Right kidney (tissue), 1 donor: ENCODE results near the gene BRF1.

Experiments
- DNase-seq: peaks from one replicate; pipeline ENCODE4 v3.0.0-alpha.2; 2016

BRF1 gene

GRCh38 chr14:105195051-105195450 lies 105.8 kb downstream of the BRF1 start:
- no peak for DNase-seq

- no peak for DNase-seq
Measured at GRCh38 chr14:105193916-105194782, 106.7 kb downstream of the BRF1 start.

- no peak for DNase-seq
Measured at GRCh38 chr14:105192866-105193731, 107.7 kb downstream of the BRF1 start.

DNA sequence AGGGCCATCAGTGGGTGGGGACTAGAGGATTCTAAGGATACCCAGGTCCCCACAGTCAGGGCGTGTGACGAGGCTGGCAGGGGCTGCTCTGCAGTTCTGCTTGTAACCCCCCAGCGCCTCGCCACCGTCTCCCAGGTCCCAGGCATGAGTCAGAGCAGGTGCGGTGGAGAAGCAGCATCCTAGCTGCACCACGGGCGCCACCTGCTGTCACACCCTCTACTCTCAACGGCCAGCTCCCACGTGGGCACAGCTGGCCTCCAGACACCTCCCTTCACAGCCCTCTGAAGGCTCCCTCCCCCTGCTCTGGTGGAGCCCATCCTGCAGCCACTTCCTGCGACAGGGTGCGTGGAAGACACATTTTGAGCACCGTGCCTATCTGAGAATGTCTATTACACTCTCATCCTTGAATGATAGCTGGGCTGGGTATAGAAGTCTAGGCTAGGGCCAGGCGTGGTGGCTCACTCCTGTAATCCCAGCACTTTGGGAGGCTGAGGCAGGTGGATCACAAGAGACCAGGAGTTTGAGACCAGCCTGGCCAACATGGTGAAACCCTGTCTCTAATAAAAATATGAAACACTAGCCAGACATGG lies 112.8 kb downstream of the BRF1 start:
- no peak for DNase-seq

- no peak for DNase-seq
Measured at GRCh38 chr14:105187116-105187515, 113.7 kb downstream of the BRF1 start.

DNA sequence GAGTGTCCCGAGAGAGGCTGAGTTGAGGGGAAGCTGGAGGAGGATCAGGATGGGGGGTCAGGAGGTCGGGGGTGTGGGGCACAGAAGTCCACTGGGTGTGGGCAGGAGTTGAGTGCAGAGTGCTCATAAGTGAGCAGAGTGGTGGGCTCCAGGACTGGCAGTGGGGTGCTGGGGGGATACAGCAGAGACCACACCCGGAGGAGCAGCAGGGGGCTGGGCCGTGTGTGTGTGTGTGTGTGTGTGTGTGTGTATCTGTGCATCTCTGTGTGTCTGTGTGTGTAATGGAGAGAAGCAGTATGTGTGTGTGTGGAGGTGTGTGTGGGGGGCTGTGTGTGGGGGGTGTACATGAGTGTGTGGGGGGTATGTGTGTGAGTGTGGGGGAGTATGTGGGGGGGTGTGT lies 114.8 kb downstream of the BRF1 start:
- DNase-seq, result no peak

GRCh38 chr14:105185001-105185400 lies 115.8 kb downstream of the BRF1 start:
- no peak for DNase-seq

GRCh38 chr14:105184461-105184860 lies 116.3 kb downstream of the BRF1 start:
- no peak for DNase-seq

GRCh38 chr14:105182296-105183020 lies 118.3 kb downstream of the BRF1 start:
- no peak for DNase-seq

GRCh38 chr14:105181549-105182295 lies 119.1 kb downstream of the BRF1 start:
- no peak for DNase-seq

DNA sequence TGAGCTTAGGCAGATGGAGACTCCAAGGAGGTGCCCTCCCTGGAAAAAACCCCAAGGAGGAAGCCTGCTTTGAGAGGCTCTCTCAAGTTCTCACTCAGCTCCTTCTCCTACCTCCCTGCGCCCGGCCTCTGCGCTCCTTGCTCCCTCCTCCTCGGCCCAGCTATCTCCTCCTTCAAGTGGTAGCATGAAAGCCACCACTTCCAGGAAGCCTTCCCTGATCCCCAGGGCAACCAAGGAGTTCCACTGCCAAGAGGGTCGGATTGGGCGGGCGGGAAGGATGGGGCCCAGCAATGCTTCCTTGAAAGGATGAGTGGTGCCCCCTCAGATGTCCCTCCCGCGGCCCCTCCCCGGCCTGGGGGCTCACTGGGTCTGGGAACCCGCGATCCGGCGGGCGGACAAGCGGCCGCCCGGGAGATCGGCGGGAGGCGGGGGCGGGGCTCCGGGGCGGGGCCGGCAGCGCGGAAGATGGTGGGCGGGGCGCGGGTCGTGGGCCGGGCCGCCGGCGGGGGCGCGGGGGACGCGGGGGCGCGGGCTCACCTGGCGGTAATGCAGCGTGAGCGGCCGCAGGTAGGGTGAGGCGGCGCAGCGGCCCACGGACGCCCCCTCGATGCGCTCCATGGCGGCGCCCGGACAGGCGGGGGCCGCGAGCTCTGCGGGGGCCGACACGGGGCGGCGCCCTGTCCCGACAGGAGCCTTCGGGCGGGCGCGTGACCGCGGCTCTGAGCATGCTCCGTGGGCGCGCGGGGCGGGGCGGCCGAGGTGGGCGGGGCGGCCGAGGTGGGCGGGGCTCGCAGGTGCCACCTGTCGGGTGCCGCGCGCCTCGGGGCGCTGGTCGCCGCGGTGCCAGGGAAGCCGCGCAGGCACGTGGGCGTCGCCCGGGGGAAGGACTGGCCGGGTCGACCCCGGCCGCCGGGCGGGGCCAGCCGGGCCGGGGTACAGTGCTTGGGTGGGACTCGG lies 119.9 kb downstream of the BRF1 start, which contains the start of gene NUDT14:
Gene NUDT14, minus strand, starts transcription at position 721 of the 957 bp plus-strand sequence. Its CDS starts 103 bp downstream, at position 618.
- DNase-seq, result no peak

DNA sequence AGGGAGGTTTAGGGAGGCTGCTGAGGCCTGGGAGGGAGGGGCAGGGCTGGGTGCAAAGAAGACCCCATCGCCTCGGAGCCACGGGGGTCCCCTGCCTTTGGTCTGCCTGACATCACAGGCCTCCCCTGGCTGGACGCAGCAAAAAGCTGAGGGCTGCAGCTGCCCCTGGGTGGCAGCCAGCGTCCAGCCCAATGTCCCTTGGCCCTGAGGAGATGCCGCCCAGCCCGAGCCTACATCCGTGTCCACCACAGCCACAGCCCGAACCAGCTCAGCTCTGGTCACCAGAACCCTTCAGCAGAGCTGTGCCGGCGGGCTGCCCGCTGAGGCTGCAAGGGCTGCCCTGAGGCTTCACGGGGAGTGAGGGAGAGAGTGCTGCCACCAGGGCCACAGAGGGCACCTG lies 121.6 kb downstream of the BRF1 start:
- no peak for DNase-seq

GRCh38 chr14:105178868-105179140 lies 122.0 kb downstream of the BRF1 start:
- no peak for DNase-seq

DNA sequence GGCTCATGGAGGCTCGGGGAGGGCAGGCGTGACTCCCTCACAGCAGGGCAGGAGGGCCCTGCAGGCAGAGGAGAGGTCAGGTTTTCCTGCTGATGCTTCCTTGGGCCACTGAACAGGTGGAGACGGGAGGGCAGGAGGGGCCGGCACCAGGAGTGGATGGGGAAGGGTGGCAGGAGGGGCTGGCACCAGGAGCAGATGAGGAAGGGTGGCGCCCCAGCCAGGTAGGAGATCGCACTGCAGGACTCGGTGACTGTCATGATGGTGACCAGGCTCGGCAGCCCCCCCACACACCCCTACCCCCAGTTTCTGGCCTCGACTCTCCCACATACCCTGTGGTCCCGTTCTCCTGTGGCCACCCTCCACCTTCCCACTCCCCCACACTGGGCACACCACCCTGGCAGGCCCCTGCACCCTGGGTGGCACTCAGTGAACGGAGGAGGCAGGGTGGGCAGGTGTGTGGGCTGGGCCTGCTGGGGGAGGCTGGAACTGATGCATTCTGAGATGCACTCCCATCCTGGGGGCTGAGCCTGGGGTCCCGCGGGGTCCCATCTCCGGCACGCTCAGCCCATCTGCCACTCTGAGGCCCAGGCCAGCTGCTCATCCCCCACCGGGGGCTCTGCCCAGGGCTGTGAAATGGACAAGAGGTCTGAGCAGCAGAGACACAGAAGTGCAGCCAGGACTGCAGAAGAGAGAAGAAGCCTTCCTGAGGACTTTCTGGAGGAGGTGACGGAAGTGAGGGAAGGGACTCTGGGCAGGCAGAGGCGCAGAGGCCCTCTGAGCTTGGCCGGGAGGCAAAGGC lies 122.5 kb downstream of the BRF1 start:
- no peak for DNase-seq

DNA sequence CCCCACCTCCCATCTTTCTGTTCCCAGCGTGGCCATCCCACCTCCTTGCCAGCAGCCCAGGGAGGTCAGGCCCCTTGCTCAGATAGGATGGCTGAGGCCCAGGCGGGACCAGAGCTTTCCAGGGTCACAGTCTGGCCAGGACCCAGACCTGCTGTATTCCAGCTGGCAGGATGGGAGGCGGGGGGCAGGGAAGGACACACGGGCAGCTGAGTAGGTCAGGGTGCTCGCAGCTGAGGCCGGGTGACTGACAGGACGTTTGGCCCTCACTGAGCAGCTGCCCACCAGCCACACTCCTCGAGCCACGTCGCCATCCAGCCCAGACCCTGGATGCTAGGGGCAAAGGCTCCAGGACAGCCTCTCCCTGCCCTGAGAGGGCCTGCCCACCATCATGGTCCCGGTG lies 123.7 kb downstream of the BRF1 start:
- DNase-seq, result no peak

- DNase-seq, result no peak
Measured at GRCh38 chr14:105176513-105176912, 124.3 kb downstream of the BRF1 start.

- no peak for DNase-seq
Measured at GRCh38 chr14:105173901-105174894, 126.6 kb downstream of the BRF1 start.

DNA sequence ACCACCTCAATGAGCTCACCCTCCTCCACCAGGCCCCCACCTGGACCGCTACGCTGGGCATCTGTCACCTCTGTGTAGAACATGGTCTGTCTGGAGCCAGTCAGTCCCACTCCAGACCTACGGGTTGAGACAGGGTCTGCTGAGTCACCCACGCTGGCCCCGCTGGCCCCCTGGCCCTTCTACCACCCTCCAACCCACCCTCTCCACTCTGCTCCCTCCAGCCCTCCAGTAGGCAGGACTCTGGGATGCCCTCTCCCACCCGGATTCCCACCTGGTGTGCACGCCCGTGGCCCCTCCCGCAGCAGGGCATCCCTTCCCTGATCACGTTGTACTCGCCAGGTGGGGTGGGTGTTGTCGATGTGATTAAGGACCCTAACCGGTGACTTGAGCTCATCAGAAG lies 127.7 kb downstream of the BRF1 start:
- no peak for DNase-seq
